T-helper 2 cell treated with Interferon-gamma antibody and Interleukin-4, amounts not matched to agents 5 μg/mL and 100 μg/mL, for 36 hours (primary cell): ENCODE measurements around the gene RPUSD3.

Experiments used
- DNase-seq: peaks from one replicate; pipeline ENCODE4 v3.0.0; 2021; ENCODE audit warnings: low spot score
- H3K27ac Mint-ChIP-seq: one replicate; pipeline ENCODE4 v1.8.0; 2021; ENCODE audit warnings: mild to moderate bottlenecking, mixed read lengths
- H3K27me3 Mint-ChIP-seq: one replicate; pipeline ENCODE4 v1.8.0; 2021; ENCODE audit warnings: low read depth, mixed read lengths
- H3K36me3 Mint-ChIP-seq: one replicate; pipeline ENCODE4 v1.8.0; 2021; ENCODE audit warnings: low read depth, mixed read lengths
- H3K4me1 Mint-ChIP-seq: one replicate; pipeline ENCODE4 v1.8.0; 2021; ENCODE audit warnings: low read depth, mixed read lengths
- H3K4me3 Mint-ChIP-seq: one replicate; pipeline ENCODE4 v1.8.0; 2022; ENCODE audit warnings: mild to moderate bottlenecking, moderate library complexity, mixed read lengths
- H3K9me3 Mint-ChIP-seq: one replicate; pipeline ENCODE4 v1.8.0; 2021; ENCODE audit warnings: mixed read lengths

Gene RPUSD3

GRCh38 chr3:9834520-9835380 lies 9.1 kb downstream of the RPUSD3 start:
- H3K4me3 Mint-ChIP-seq = no peak overlapping the region
- H3K27ac Mint-ChIP-seq = no peak overlapping the region
- peaks cover 2% of the 10 kb centered on the region for H3K4me1 Mint-ChIP-seq
- DNase-seq = no peak
- no peaks in the 10 kb centered on the region for H3K9me3 Mint-ChIP-seq
- H3K36me3 Mint-ChIP-seq = peaks cover 41% of the 10 kb centered on the region
- no peaks in the 10 kb centered on the region for H3K27me3 Mint-ChIP-seq

- H3K9me3 Mint-ChIP-seq = no peaks in the 10 kb centered on the region
- H3K36me3 Mint-ChIP-seq = peaks cover 36% of the 10 kb centered on the region
- H3K27ac Mint-ChIP-seq = no peak overlapping the region
Observed at GRCh38 chr3:9833078-9833477, 10.7 kb downstream of the RPUSD3 start.

GRCh38 chr3:9831253-9831652 lies 12.6 kb downstream of the RPUSD3 start:
- H3K9me3 Mint-ChIP-seq = no peaks in the 10 kb centered on the region
- H3K36me3 Mint-ChIP-seq = peaks cover 44% of the 10 kb centered on the region
- H3K4me3 Mint-ChIP-seq = no peak overlapping the region
- no peaks in the 10 kb centered on the region for H3K27me3 Mint-ChIP-seq
- no peak overlapping the region for H3K27ac Mint-ChIP-seq
- DNase-seq = no peak
- H3K4me1 Mint-ChIP-seq = peaks cover 2% of the 10 kb centered on the region

More at GRCh38 chr3:9833078-9833477, 10.7 kb downstream of the RPUSD3 start:
- Mint-ChIP-seq H3K4me3 (no peak overlapping the region), H3K27me3 (no peaks in the 10 kb centered on the region), H3K4me1 (peaks cover 2% of the 10 kb centered on the region)
- no peak for DNase-seq

GRCh38 chr3:9828801-9829755 lies 14.7 kb downstream of the RPUSD3 start:
- H3K27ac Mint-ChIP-seq = no peak overlapping the region
- no peaks in the 10 kb centered on the region for H3K9me3 Mint-ChIP-seq
- peaks cover 2% of the 10 kb centered on the region for H3K4me1 Mint-ChIP-seq
- no peak for DNase-seq
- H3K27me3 Mint-ChIP-seq = no peaks in the 10 kb centered on the region
- no peak overlapping the region for H3K4me3 Mint-ChIP-seq
- peaks cover 27% of the 10 kb centered on the region for H3K36me3 Mint-ChIP-seq

- H3K36me3 Mint-ChIP-seq = peaks cover 20% of the 10 kb centered on the region
- no peak for DNase-seq
- no peaks in the 10 kb centered on the region for H3K9me3 Mint-ChIP-seq
- peaks cover 2% of the 10 kb centered on the region for H3K4me1 Mint-ChIP-seq
- H3K27me3 Mint-ChIP-seq = no peaks in the 10 kb centered on the region
- no peak overlapping the region for H3K27ac Mint-ChIP-seq
- no peak overlapping the region for H3K4me3 Mint-ChIP-seq
Observed at GRCh38 chr3:9826815-9827573, 16.8 kb downstream of the RPUSD3 start.

GRCh38 chr3:9825451-9826040 lies 18.3 kb downstream of the RPUSD3 start:
- Mint-ChIP-seq H3K4me1 (no peaks in the 10 kb centered on the region), H3K36me3 (peaks cover 15% of the 10 kb centered on the region), H3K27me3 (no peaks in the 10 kb centered on the region), H3K4me3 (no peak overlapping the region), H3K27ac (no peak overlapping the region), H3K9me3 (no peaks in the 10 kb centered on the region)
- no peak for DNase-seq

GRCh38 chr3:9820946-9821345 lies 22.9 kb downstream of the RPUSD3 start:
- Mint-ChIP-seq H3K4me3 (no peak overlapping the region), H3K36me3 (peaks cover 10% of the 10 kb centered on the region), H3K27me3 (no peaks in the 10 kb centered on the region), H3K27ac (no peak overlapping the region), H3K9me3 (no peaks in the 10 kb centered on the region), H3K4me1 (no peaks in the 10 kb centered on the region)
- DNase-seq = no peak

- no peak for DNase-seq
- no peaks in the 10 kb centered on the region for H3K4me1 Mint-ChIP-seq
- no peaks in the 10 kb centered on the region for H3K27me3 Mint-ChIP-seq
- H3K4me3 Mint-ChIP-seq = no peak overlapping the region
- no peaks in the 10 kb centered on the region for H3K9me3 Mint-ChIP-seq
- H3K36me3 Mint-ChIP-seq = peaks cover 10% of the 10 kb centered on the region
- no peak overlapping the region for H3K27ac Mint-ChIP-seq
Observed at GRCh38 chr3:9820543-9820942, 23.3 kb downstream of the RPUSD3 start.

- Mint-ChIP-seq H3K9me3 (no peaks in the 10 kb centered on the region), H3K36me3 (peaks cover 7% of the 10 kb centered on the region), H3K4me1 (no peaks in the 10 kb centered on the region), H3K4me3 (no peak overlapping the region), H3K27ac (no peak overlapping the region), H3K27me3 (no peaks in the 10 kb centered on the region)
- DNase-seq = no peak
Observed at GRCh38 chr3:9818666-9819335, 25.0 kb downstream of the RPUSD3 start.

GRCh38 chr3:9817436-9817835 lies 26.4 kb downstream of the RPUSD3 start:
- H3K9me3 Mint-ChIP-seq = no peaks in the 10 kb centered on the region
- no peaks in the 10 kb centered on the region for H3K4me1 Mint-ChIP-seq
- no peak overlapping the region for H3K4me3 Mint-ChIP-seq
- H3K27ac Mint-ChIP-seq = no peak overlapping the region
- peaks cover 13% of the 10 kb centered on the region for H3K36me3 Mint-ChIP-seq
- H3K27me3 Mint-ChIP-seq = no peaks in the 10 kb centered on the region
- DNase-seq = no peak

GRCh38 chr3:9815986-9816385 lies 27.8 kb downstream of the RPUSD3 start:
- Mint-ChIP-seq H3K36me3 (peaks cover 22% of the 10 kb centered on the region), H3K9me3 (no peaks in the 10 kb centered on the region), H3K4me1 (peaks cover 2% of the 10 kb centered on the region), H3K27me3 (no peaks in the 10 kb centered on the region), H3K4me3 (no peak overlapping the region), H3K27ac (no peak overlapping the region)
- no peak for DNase-seq

- peaks cover 28% of the 10 kb centered on the region for H3K36me3 Mint-ChIP-seq
Observed at GRCh38 chr3:9812870-9813483, 30.8 kb downstream of the RPUSD3 start.

More at GRCh38 chr3:9812870-9813483, 30.8 kb downstream of the RPUSD3 start:
- Mint-ChIP-seq H3K4me1 (peaks cover 22% of the 10 kb centered on the region), H3K27me3 (no peaks in the 10 kb centered on the region), H3K4me3 (no peak overlapping the region), H3K9me3 (no peaks in the 10 kb centered on the region), H3K27ac (no peak overlapping the region)
- no peak for DNase-seq
